Measurements from ENCODE around the gene AOC3.

DNA sequence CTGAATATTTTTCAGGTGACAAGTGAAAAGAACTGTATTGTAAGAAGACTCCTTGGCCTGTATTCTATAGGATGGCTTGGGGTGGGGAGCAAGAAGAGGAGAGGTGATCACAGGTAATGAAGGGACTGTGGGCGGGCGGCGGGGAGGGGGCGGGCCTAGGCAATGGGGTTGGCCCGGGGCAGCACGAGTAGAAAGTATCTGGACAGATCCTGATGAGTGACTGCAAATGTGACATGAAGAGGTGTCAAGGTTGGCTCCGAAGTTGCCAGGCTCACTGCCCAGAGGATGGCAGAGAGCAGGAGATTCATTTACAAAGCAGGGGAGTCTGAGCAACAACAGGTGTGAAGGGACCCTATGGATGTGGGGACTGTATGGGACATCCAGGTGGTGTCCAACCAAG lies 38.8 kb downstream of the AOC3 start:
- TF ChIP-seq, protein P1, sequence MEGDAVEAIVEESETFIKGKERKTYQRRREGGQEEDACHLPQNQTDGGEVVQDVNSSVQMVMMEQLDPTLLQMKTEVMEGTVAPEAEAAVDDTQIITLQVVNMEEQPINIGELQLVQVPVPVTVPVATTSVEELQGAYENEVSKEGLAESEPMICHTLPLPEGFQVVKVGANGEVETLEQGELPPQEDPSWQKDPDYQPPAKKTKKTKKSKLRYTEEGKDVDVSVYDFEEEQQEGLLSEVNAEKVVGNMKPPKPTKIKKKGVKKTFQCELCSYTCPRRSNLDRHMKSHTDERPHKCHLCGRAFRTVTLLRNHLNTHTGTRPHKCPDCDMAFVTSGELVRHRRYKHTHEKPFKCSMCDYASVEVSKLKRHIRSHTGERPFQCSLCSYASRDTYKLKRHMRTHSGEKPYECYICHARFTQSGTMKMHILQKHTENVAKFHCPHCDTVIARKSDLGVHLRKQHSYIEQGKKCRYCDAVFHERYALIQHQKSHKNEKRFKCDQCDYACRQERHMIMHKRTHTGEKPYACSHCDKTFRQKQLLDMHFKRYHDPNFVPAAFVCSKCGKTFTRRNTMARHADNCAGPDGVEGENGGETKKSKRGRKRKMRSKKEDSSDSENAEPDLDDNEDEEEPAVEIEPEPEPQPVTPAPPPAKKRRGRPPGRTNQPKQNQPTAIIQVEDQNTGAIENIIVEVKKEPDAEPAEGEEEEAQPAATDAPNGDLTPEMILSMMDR (conservative IDR thresholded peaks at IDR 0.05; ENCODE audit: low read depth, low read length) = no peak
- TF ChIP-seq RCOR1 (IDR thresholded peaks at IDR 0.05; ENCODE audit: insufficient replicate concordance, low read length) (no peak), FOS (IDR thresholded peaks at IDR 0.05; ENCODE audit: low read depth, low read length) (no peak), MAZ (IDR thresholded peaks at IDR 0.05; ENCODE audit: borderline replicate concordance, low read depth, low read length) (no peak), POLR2A (IDR thresholded peaks at IDR 0.05; ENCODE audit: low read depth, low read length) (no peak)

Data from IMR-90 (cell line).